ENCODE data around the gene THSD1. TPM values are rescaled to one million over a fixed set of nuclear protein-coding genes. Genes with fewer than 3 reads are reported as not detected.

Gene THSD1
- total and polyA plus RNA-seq, 9 donors, result 2.1 to 6.4 (median 3.5) TPM

DNA sequence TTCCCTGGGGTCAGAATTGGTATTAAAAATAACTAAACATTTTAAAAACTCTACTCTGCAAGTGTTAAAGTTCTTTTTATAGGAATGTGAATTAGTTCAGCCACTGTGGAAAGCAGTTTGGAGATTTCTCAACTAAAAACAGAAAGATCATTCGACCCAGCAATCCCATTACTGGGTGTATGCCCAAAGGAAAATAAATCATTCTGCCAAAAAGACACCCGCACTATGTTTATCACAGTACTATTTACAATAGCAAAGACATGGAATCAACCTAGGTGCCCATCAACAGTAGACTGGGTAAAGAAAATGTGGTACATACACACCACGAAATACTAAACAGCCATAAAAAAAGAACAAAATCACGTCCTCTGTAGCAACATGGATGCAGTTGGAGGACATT lies 657 bp upstream of the THSD1 start:
- intact Hi-C loops (cut with DNase I), result no loop called here
- Histone ChIP-seq H3K36me3 (no peaks in the 10 kb centered on the region), H3K9me3 (no peaks in the 10 kb centered on the region), H3K27ac (no peak overlapping the region), H3K27me3 (no peaks in the 10 kb centered on the region), H3K4me1 (ENCODE audit: insufficient read depth) (peaks cover 6% of the 10 kb centered on the region), H3K4me3 (no peak overlapping the region)
- no peak for DNase-seq
- 31 to 42% (median 41%) methylated on average over 4 of the region's 4 CpGs for WGBS, 3 donors
- no peak for TF ChIP-seq POLR2A (IDR thresholded peaks at IDR 0.05)
- TF ChIP-seq, protein P1, sequence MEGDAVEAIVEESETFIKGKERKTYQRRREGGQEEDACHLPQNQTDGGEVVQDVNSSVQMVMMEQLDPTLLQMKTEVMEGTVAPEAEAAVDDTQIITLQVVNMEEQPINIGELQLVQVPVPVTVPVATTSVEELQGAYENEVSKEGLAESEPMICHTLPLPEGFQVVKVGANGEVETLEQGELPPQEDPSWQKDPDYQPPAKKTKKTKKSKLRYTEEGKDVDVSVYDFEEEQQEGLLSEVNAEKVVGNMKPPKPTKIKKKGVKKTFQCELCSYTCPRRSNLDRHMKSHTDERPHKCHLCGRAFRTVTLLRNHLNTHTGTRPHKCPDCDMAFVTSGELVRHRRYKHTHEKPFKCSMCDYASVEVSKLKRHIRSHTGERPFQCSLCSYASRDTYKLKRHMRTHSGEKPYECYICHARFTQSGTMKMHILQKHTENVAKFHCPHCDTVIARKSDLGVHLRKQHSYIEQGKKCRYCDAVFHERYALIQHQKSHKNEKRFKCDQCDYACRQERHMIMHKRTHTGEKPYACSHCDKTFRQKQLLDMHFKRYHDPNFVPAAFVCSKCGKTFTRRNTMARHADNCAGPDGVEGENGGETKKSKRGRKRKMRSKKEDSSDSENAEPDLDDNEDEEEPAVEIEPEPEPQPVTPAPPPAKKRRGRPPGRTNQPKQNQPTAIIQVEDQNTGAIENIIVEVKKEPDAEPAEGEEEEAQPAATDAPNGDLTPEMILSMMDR (IDR thresholded peaks at IDR 0.05), result no peak

DNA sequence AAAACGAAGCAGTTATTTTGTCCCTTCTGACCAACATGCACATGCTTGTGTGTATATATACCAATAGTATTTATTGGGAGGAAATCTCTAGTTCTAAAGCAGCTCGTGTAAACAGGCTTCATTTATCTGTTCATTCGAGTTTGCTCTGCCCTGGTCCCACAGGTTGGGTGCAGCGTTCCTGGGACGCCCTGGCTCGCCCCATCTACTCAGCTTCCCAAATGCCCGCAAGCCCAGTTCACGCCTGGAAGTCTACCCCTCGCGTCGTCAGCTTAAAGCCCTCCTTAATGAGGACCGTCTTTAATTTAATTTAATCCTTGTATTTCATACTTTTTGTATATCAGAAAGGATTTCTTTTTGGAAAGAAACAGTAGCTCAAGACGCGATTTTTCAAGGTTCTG lies 604 bp downstream of the THSD1 start:
- Histone ChIP-seq H3K36me3 (no peaks in the 10 kb centered on the region), H3K9me3 (no peaks in the 10 kb centered on the region), H3K27ac (no peak overlapping the region), H3K4me1 (ENCODE audit: insufficient read depth) (peaks cover 6% of the 10 kb centered on the region), H3K27me3 (no peaks in the 10 kb centered on the region), H3K4me3 (peak overlapping the region; percentile 33)
- no peak for DNase-seq
- TF ChIP-seq EP300 (IDR thresholded peaks at IDR 0.05), result no peak
- TF ChIP-seq, protein P1 (IDR thresholded peaks at IDR 0.05), result no peak
- TF ChIP-seq POLR2A (IDR thresholded peaks at IDR 0.05), result no peak
- WGBS, 3 donors, result 3 to 7% (median 4%) methylated on average over 14 of the region's 14 CpGs
- intact Hi-C loops (cut with DNase I), result no loop called here

DNA sequence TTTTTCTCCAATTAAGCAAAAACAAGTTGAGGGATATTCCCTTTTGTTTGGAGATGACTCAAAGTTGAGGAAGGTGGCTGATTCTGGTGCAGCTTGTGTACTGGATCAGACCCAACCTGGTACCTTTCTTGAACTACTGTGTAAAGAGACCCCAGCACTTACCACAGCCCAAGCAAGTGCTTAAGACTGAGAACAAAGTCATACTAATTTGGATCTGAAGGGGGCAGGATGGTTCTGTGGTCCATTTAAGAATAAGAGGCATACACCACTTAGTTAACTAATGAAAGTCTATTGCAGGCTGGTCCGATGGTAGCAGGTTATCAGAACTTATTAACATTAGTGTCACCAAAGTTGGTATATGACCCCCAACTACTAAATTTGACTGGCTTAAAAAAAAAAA lies 6.3 kb downstream of the THSD1 start:
- TF ChIP-seq POLR2A (IDR thresholded peaks at IDR 0.05) (no peak), EP300 (IDR thresholded peaks at IDR 0.05) (no peak)
- TF ChIP-seq, protein P1 (IDR thresholded peaks at IDR 0.05), result no peak
- H3K4me3 ChIP-seq, result no peak overlapping the region
- H3K36me3 ChIP-seq, result no peaks in the 10 kb centered on the region
- no peak overlapping the region for H3K27ac ChIP-seq
- H3K4me1 ChIP-seq (ENCODE audit: insufficient read depth), result no peaks in the 10 kb centered on the region
- DNase-seq, result no peak
- H3K27me3 ChIP-seq, result no peaks in the 10 kb centered on the region
- WGBS, 3 donors, result 63 to 96% (median 89%) methylated on average over 1 of the region's 1 CpG
- no peaks in the 10 kb centered on the region for H3K9me3 ChIP-seq
- intact Hi-C loops (cut with DNase I), result no loop called here

DNA sequence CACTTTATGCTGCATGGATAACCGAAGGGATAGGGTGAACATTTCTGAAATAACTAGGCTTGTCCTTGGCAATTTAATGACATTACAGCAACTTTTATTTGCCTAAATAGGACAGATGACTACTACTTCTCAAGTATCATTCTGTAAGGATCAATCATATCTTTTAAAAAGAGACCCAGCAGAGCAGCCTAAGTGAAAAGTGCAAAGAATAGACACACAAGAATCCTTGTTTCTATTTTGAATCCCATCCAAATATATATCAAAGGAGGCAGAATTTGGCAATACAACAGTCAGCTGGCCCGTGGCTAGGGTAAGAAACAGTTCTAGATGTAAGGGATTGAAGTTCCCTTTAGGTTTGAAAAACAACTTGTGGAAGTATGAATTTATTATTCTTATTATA lies 6.9 kb downstream of the THSD1 start:
- Histone ChIP-seq H3K4me3 (no peak overlapping the region), H3K36me3 (no peaks in the 10 kb centered on the region), H3K27me3 (no peaks in the 10 kb centered on the region), H3K27ac (no peak overlapping the region), H3K9me3 (no peaks in the 10 kb centered on the region), H3K4me1 (ENCODE audit: insufficient read depth) (no peaks in the 10 kb centered on the region)
- WGBS, 3 donors, result 22 to 36% (median 30%) methylated on average over 2 of the region's 2 CpGs
- intact Hi-C loops (cut with DNase I), result no loop called here
- DNase-seq, result no peak
- no peak for TF ChIP-seq POLR2A (IDR thresholded peaks at IDR 0.05)
- TF ChIP-seq EP300 (IDR thresholded peaks at IDR 0.05), result no peak
- TF ChIP-seq, protein P1 (IDR thresholded peaks at IDR 0.05), result no peak

DNA sequence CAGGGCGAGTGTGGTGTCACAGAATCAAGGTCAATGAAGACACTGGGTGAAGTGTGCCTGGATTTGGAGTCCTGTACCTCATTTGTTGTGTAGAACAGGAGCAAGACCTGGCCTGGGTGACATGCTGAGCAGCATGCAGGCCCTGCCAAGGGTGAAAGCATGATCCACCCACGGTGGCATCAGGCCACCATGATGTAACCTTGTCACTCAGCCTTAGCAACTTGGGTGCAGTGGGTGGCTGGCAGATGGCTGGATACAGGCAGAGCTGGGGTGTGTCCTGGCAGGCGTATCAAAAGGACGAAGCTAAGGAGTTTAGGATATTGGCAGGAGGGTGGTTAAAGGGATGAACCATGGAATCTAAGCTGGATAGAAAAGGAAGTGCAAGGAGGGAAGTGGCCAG lies 10.3 kb downstream of the THSD1 start:
- 89 to 93% (median 92%) methylated on average over 4 of the region's 4 CpGs for WGBS, 3 donors
- no peak for TF ChIP-seq POLR2A (IDR thresholded peaks at IDR 0.05)
- TF ChIP-seq EP300 (IDR thresholded peaks at IDR 0.05), result no peak
- TF ChIP-seq, protein P1 (IDR thresholded peaks at IDR 0.05), result no peak
- Histone ChIP-seq H3K9me3 (no peaks in the 10 kb centered on the region), H3K4me3 (no peak overlapping the region), H3K27me3 (no peaks in the 10 kb centered on the region), H3K27ac (no peak overlapping the region), H3K4me1 (ENCODE audit: insufficient read depth) (no peaks in the 10 kb centered on the region), H3K36me3 (no peaks in the 10 kb centered on the region)
- intact Hi-C loops (cut with DNase I), result no loop called here
- no peak for DNase-seq

Measured in ovary (tissue), 9 donors.